GM10248 (cell line): ENCODE measurements around the gene EYA4.
A peak's percentile ranks its signal among the peaks of the same experiment; 100 is the strongest.

Experiments used
- CTCF ChIA-PET: fragments of 300-600 bp; sonication (Branson Sonifier 250); formaldehyde crosslinking; extraction: SDS; loops from one replicate; lab custom pipeline; 2021; ENCODE audit warnings: antibody characterized with exemption; lab: Yijun Ruan, JAX
- POLR2A ChIA-PET: fragments of 350-650 bp; sonication (Branson Sonifier 250); formaldehyde crosslinking; extraction: SDS; loops from one replicate; lab custom pipeline; 2020; ENCODE audit warnings: antibody characterized with exemption; lab: Yijun Ruan, JAX
- DNase-seq: peaks from one replicate; pipeline ENCODE4 v3.0.0; 2012; ENCODE audit errors: extremely low spot score
- CTCF ChIP-seq: IDR thresholded peaks from 2 replicates; pipeline ENCODE4 v1.5.1; 2012; ENCODE audit warnings: mild to moderate bottlenecking, low read depth; ENCODE audit errors: extremely low read depth, missing control alignments, control extremely low read depth

EYA4 gene

GRCh38 chr6:133247581-133247980 is 6.4 kb downstream of the EYA4 start:
- POLR2A ChIA-PET = no interaction called here
- no peak for TF ChIP-seq CTCF
- CTCF ChIA-PET = no interaction called here

GRCh38 chr6:133248241-133249001 is 7.3 kb downstream of the EYA4 start:
- POLR2A ChIA-PET = no interaction called here
- no peak for DNase-seq
- CTCF ChIA-PET = interaction anchor here (1.2 kb wide), 1 partner anchor 14 kb away, joined by 3 read pairs; no protein-coding TSS in a partner anchor
- TF ChIP-seq CTCF = no peak

More at GRCh38 chr6:133247581-133247980, 6.4 kb downstream of the EYA4 start:
- no peak for DNase-seq

GRCh38 chr6:133251688-133252087 is 10.5 kb downstream of the EYA4 start:
- ChIA-PET POLR2A (no interaction called here), CTCF (interaction anchor here (1.2 kb wide), 1 partner anchor 19 kb away, joined by 3 read pairs; no protein-coding TSS in a partner anchor)
- no peak for TF ChIP-seq CTCF
- no peak for DNase-seq

GRCh38 chr6:133254552-133255228 is 13.5 kb downstream of the EYA4 start:
- TF ChIP-seq CTCF = no peak
- peak; percentile 10 for DNase-seq
- ChIA-PET POLR2A (no interaction called here), CTCF (no interaction called here)

GRCh38 chr6:133257545-133258105 is 16.5 kb downstream of the EYA4 start:
- POLR2A ChIA-PET = no interaction called here
- CTCF ChIA-PET = no interaction called here
- no peak for TF ChIP-seq CTCF
- no peak for DNase-seq

- no peak for DNase-seq
- no peak for TF ChIP-seq CTCF
- ChIA-PET CTCF (interaction anchor here (1.1 kb wide), 1 partner anchor 32 kb away, joined by 3 read pairs; no protein-coding TSS in a partner anchor), POLR2A (no interaction called here)
These were observed 18.4 kb downstream of the EYA4 start for GRCh38 chr6:133259561-133259960.
